GM12801 (cell line): ENCODE results near the gene SOAT2.

Experiments
- TF ChIP-seq, protein P1 (sequence below): IDR thresholded peaks from one replicate; pipeline ENCODE4 v1.5.1; 2011; ENCODE audit warnings: control low read depth; ENCODE audit not compliant: insufficient read length; ENCODE audit errors: extremely low read depth

Gene SOAT2

DNA sequence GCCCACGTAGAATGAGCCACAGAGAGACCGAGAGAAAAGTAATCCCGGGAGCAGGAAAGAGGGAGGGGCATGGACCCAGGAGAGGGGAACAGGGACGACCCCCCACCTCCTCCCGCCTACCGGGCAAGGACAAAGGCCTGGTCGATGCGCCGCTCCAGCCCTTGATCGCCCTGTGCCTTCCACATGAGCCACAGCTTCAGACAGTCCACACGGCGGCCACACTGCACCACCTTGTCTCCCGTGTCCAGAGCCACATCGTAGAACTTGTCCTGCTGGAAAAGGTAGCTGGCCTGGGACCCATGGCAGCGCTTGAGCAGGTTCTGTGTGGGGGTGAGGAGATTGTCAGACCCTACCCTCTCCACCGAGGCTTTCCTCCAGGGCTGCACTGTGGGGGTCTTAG lies 56.7 kb downstream of the SOAT2 start:
- TF ChIP-seq, protein P1, sequence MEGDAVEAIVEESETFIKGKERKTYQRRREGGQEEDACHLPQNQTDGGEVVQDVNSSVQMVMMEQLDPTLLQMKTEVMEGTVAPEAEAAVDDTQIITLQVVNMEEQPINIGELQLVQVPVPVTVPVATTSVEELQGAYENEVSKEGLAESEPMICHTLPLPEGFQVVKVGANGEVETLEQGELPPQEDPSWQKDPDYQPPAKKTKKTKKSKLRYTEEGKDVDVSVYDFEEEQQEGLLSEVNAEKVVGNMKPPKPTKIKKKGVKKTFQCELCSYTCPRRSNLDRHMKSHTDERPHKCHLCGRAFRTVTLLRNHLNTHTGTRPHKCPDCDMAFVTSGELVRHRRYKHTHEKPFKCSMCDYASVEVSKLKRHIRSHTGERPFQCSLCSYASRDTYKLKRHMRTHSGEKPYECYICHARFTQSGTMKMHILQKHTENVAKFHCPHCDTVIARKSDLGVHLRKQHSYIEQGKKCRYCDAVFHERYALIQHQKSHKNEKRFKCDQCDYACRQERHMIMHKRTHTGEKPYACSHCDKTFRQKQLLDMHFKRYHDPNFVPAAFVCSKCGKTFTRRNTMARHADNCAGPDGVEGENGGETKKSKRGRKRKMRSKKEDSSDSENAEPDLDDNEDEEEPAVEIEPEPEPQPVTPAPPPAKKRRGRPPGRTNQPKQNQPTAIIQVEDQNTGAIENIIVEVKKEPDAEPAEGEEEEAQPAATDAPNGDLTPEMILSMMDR = no peak

DNA sequence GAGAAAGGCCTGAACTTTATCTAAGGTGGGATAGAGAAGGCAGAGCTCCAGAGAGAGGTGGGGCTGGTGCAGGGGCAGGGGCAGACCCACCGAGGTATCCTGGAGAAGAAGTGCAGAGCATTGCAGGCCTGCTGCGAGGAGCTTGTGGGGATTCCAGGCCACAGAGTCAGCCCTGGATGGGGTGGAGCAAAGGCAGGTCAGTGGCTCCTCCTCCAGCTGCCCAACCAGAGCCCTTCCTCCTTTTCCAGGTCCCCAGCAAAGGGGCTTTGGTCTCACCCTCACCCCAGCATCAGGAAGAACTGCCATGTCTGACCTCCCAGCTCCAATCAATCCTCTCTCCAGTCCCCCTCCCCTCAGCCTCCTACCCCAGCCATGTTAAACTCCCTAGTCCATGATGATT lies 57.4 kb downstream of the SOAT2 start:
- TF ChIP-seq, protein P1 = no peak

DNA sequence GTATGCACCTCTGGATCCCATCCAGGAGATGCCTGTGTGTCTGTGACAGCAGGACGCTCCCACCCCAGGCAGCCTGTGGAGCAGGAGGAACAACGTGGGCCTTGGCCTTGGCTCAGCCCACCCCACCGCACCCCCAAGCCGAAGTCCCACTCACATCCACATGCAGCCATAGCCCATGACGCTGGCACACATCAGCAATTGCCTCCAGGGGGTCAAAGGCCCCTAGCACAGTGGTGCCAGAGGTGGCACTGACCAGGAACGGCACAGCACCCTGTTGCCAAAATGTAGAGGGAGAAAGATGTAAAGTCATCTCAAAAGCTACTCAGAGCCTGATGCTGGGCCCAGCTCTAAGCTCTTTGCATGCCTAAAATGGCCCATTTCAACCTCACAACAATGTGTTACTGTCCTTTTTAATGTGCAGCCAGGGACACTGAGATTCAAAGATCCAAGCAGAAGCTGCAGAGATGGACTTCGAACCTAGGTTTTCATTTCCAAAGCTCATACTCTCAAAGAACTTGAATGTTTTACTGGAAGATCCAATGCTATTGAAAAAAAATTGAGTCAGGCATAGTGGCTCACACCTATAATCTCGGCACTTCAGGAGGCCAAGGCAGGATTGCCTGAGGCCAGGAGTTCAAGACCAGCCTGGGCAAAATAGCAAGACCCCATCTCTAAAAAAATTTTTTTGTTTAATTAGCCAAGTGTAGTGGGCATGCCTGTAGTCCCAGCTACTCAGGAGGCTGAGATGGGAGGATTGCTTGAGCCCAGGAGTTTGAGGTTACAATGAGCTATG lies 58.0 kb downstream of the SOAT2 start:
- TF ChIP-seq, protein P1 = no peak

DNA sequence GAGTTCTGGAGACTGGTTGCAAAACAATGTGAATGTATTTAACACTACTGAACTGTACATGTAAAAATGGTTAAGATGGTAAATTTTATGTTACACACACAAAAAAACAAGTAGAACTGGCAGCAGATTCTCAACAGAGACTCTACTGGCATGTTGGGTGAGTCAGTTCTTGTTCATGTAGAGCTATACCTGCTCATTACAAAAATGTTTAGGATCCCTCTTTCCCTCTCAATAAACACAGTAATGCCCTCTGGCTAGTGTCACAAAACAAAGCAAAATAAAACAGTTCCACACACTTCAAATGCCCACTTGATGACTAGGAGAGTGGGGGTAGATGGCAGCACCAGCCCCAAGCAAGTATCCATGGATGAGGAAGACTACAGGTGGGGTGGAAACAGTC lies 63.6 kb downstream of the SOAT2 start:
- TF ChIP-seq, protein P1 = no peak

DNA sequence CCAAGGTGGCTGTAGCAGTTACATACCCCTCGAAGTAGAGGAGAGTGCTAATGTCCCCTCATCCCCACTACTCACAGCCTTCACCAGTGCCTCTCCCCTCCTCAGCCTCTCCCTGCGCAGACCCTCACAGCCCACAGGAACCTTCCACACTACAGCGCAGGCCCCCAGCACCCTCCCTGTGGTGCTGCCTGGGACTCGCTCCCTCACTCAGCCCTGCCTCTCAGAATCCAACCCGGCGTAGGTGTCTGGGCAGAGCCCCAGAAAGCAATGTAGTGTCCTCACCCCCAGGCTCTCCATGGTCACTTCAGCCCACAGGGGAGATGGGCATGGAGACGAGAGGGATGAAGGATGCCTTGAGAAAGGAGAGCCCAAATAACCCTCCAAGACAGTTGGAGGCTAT lies 66.4 kb downstream of the SOAT2 start:
- TF ChIP-seq, protein P1 = no peak

DNA sequence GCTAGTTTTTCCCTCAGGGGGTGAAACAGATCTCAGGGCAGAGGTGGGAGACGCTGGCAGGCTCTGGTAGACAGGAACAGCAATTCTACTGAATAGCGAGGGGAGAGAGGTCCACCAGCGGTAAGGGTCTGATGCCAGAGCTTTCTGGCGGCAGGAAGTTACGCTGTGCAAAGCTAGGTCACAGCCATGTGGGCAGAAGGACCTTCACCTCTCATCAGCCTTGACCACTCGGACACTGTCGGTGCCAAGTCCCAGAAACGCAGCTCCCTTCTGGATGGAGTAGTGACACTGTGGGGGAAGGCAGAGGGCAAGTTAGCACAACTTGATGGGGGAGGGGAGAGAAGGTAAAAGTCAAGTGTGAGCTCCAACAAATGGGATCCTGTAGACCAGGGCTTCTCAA lies 66.9 kb downstream of the SOAT2 start:
- TF ChIP-seq, protein P1 = no peak

DNA sequence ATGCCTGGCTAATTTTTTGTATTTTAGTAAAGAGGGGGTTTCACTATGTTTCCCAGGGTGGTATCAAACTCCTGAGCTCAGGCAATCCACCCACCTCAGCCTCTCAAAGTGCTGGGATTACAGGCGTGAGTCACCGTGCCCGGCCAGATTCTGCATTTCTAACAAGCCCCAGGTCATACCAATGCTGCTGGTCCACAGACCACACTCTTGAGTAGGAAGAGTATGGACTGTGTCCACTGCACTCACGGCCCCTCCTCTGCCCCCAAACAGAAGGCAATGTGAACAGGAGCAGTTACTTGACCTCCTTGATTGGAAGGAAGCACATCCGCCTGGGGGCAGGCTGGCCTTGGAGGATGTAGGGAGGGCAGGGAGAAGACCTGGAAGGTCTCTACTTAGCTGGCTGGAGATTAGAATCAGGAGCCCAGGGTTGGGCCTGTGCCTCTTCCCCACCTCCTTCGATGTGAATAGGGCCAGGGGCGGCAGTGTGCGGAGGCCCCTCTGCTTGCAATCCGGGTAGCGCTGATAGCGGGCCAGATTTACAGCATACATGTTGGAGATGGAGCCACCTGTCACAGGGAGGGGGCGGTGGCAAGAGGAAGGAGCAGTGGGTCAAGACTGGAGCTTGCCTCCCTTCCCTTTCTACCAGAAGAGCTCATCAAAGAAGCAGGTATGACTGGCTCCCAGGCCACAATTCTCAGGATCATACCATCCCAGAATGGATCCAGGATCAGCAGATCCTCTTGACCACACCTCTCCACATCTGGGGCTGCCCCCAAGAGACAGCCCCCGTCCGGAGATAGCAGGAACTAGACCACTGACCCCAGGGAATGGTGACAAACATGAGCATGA lies 67.8 kb downstream of the SOAT2 start:
- TF ChIP-seq, protein P1 = no peak
